Measurements from ENCODE around the gene TUBGCP3.

The TUBGCP3 gene

DNA sequence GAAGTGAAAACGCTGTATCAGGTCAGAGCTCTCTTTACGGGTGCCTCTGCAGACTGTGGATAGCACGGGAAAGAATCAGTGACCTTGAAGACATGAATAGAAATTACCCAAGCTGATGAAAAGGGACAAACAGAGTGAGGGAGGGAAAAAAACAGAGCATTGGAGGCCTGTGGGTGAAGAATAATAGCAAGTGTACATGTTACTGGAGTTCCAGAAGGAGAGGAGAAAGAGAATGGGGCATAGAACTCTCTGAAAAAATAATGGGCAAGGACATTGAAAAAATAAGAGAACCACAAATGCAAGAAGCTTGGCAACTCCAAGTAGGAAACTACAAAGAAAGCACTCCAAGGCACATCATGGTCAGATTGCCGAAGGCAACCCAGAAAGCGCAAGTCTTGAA is 125.5 kb downstream of the TUBGCP3 start:
- DNase-seq (ENCODE audit: insufficient read length, low spot score) (no peak), FAIRE-seq (no peak)
- TF ChIP-seq CTCF (IDR thresholded peaks at IDR 0.05; ENCODE audit: insufficient read depth, missing control alignments) = no peak

- no peak for TF ChIP-seq CTCF (IDR thresholded peaks at IDR 0.05; ENCODE audit: insufficient read depth, missing control alignments)
- no peak for DNase-seq (ENCODE audit: insufficient read length, low spot score)
- no peak for FAIRE-seq
Observed at GRCh38 chr13:112457485-112457884, 130.5 kb downstream of the TUBGCP3 start.

- DNase-seq (ENCODE audit: insufficient read length, low spot score) = no peak
- no peak for TF ChIP-seq CTCF (IDR thresholded peaks at IDR 0.05; ENCODE audit: insufficient read depth, missing control alignments)
- no peak for FAIRE-seq
Observed at GRCh38 chr13:112457081-112457480, 130.9 kb downstream of the TUBGCP3 start.

GRCh38 chr13:112456138-112457056 is 131.6 kb downstream of the TUBGCP3 start:
- TF ChIP-seq CTCF (IDR thresholded peaks at IDR 0.05; ENCODE audit: insufficient read depth, missing control alignments) = no peak
- DNase-seq (ENCODE audit: insufficient read length, low spot score) (no peak), FAIRE-seq (no peak)

- TF ChIP-seq CTCF (IDR thresholded peaks at IDR 0.05; ENCODE audit: insufficient read depth, missing control alignments) = no peak
Observed at GRCh38 chr13:112455476-112456059, 132.4 kb downstream of the TUBGCP3 start.

DNA sequence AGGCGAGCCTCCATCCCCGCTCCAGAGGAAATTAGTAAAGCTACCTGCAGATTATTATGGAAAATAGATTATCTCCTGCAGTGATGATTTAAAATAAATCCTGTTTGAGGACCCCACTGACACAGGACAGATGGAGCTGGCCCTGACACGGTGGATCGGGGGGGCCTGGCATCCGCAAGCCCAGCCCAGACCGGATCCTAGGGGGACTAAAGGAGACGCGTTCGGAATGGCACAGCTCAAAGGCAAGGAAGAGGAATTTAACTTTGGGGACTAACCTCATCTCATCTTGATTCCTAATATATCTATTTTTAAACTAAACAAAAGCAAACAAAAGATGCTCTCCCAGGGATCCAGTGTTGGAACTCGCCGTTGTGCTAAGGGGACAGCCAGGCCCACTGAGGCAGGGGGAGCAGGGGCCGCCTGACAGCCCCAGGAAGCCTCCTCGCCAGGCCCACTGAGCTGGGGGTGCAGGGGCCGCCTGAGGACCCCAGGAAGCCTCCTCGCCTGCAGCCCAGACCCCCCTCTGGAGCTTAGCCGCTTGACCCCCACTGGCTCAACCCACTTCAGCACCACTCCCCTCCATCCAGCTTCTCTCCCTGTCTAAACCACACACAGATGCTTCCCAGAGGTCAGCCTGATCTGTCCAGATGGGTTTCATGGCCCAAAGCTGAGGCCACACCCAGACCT is 133.2 kb downstream of the TUBGCP3 start:
- no peak for FAIRE-seq
- no peak for DNase-seq (ENCODE audit: insufficient read length, low spot score)

More at GRCh38 chr13:112455476-112456059, 132.4 kb downstream of the TUBGCP3 start:
- DNase-seq (ENCODE audit: insufficient read length, low spot score) = no peak
- FAIRE-seq = no peak

More for the DNA sequence above, 133.2 kb downstream of the TUBGCP3 start:
- no peak for TF ChIP-seq CTCF (IDR thresholded peaks at IDR 0.05; ENCODE audit: insufficient read depth, missing control alignments)
